Measurements from ENCODE around the gene ZNF280A.

ZNF280A gene

DNA sequence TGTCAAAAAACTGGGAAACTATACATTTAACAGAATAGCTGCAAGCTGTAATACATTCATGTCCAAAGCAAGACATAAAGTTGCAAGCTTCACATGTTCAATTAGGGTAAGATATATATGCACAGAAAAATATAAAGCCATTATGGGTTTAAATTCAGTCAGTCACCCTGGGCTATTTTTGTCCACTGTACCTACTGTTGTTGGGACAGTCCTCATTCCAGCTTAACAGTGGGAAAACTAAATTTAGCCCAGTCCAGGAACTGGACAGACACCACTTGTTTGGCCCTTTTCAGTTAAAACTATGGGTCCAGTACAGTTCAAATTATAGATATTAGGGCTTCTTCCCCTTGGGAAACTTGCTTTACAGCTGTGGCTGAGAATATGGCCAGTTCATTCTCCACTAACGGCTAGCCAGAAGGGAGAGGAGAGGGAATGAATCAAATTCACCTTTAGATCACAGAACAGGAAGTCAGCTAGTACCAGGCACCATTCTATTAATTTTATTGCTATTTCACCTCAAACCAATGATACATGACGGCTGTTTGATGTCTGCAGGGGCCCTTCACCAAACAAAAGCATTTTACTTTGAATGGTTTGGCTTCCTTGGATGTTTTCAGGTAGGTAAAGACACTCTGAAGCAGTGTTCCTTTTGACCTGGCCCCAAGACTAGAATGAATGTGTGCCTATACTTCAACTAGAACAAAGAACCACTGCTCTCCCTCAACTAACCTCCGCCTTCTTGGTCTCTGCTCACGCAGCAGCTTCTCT lies 33.8 kb downstream of the ZNF280A start:
- in situ Hi-C loops (cut with HindIII; ENCODE audit: low sequenced_read_pairs) = no loop called here
- no peak for DNase-seq (ENCODE audit: low read depth)
- no peak overlapping the region for H3K4me3 ChIP-seq (ENCODE audit: low read depth, low read length)
- TF ChIP-seq, protein P1, sequence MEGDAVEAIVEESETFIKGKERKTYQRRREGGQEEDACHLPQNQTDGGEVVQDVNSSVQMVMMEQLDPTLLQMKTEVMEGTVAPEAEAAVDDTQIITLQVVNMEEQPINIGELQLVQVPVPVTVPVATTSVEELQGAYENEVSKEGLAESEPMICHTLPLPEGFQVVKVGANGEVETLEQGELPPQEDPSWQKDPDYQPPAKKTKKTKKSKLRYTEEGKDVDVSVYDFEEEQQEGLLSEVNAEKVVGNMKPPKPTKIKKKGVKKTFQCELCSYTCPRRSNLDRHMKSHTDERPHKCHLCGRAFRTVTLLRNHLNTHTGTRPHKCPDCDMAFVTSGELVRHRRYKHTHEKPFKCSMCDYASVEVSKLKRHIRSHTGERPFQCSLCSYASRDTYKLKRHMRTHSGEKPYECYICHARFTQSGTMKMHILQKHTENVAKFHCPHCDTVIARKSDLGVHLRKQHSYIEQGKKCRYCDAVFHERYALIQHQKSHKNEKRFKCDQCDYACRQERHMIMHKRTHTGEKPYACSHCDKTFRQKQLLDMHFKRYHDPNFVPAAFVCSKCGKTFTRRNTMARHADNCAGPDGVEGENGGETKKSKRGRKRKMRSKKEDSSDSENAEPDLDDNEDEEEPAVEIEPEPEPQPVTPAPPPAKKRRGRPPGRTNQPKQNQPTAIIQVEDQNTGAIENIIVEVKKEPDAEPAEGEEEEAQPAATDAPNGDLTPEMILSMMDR (IDR thresholded peaks at IDR 0.05; ENCODE audit: low read depth, low read length, missing control alignments) = no peak

DNA sequence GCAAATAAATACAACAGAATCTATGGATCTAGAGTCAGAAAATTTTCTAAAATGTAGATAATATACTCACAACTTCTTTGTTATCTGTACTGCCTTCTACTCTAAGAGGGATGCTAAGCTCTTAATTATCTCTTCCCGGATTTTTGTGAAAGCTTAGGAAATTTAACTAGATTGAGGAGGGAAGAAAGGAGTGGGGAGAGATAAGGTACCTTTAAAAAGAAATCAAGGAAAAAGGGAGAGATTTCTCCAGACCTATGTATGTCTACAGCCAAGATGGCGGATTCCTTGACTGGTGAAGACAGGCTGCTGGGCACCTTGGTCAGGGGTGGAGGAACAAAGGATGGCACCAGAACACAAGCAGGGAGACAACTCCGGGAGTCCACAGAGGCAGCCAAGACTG lies 34.5 kb downstream of the ZNF280A start:
- TF ChIP-seq, protein P1 (IDR thresholded peaks at IDR 0.05; ENCODE audit: low read depth, low read length, missing control alignments) = no peak
- in situ Hi-C loops (cut with HindIII; ENCODE audit: low sequenced_read_pairs) = no loop called here

DNA sequence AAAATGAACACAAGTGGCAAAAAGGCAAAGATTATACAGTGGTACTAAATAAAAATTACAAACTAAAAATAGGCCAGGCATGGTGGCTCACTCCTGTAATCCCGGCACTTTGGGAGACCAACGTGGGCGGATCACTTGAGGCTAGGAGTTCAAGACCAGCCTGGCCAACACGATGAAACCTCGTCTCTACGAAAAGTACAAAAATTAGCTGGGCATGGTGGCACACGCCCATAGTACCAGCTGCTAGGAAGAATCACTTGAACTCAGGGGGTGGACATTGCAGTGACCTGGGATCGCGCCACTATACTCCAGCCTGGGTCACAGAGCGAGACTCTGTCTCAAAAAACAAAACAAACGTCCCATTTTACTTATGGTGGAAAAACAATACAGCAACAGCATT lies 36.0 kb downstream of the ZNF280A start:
- no peak for DNase-seq (ENCODE audit: low read depth)
- in situ Hi-C loops (cut with HindIII; ENCODE audit: low sequenced_read_pairs) = no loop called here
- H3K4me3 ChIP-seq (ENCODE audit: low read depth, low read length) = no peak overlapping the region
- TF ChIP-seq, protein P1 (IDR thresholded peaks at IDR 0.05; ENCODE audit: low read depth, low read length, missing control alignments) = no peak

More for the DNA sequence above, 34.5 kb downstream of the ZNF280A start:
- H3K4me3 ChIP-seq (ENCODE audit: low read depth, low read length) = no peak overlapping the region
- no peak for DNase-seq (ENCODE audit: low read depth)

DNA sequence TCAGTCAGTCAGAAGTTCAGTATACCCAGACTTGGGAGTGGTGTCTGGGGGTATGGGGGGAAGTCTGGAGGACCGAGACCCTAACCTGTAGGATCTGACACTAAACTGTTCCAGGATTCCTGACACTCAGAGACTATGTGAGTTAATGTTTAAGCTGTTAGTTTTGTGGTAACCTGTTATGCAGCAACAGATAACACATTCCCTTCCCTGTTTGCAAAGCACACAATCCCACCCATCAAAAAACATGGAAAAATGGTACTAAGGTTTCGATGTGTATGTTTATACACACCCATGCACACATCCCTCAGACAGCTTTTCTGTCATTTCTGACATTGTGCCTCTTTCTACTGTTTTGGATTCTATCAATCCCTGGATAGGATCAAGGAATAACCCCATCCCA lies 39.1 kb downstream of the ZNF280A start:
- in situ Hi-C loops (cut with HindIII; ENCODE audit: low sequenced_read_pairs) = no loop called here
- no peak for DNase-seq (ENCODE audit: low read depth)
- no peak overlapping the region for H3K4me3 ChIP-seq (ENCODE audit: low read depth, low read length)
- TF ChIP-seq, protein P1 (IDR thresholded peaks at IDR 0.05; ENCODE audit: low read depth, low read length, missing control alignments) = no peak

DNA sequence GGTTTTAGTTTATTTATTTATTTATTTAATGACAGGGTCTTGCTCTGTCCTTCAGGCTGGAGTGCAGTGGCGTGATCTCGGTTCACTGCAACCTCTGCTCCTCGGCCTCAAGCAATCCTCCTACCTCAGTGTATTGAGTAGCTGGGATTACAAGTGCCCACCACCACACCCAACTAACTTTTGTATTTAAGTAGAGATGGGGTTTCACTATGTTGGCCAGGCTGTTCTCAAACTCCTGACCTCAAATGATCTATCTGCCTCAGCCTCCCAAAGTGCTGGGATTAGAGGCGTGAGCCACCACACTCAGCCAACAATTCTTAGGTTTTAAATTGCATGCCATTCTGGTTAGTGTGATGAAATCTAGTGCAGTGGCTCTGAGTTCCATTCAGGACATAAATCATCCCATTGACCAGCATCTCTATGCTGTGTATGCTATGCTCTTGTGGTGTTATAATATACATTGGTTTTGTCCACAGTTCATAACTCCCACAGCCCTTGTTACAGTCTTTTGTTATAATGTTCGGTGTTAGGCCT lies 40.0 kb downstream of the ZNF280A start:
- DNase-seq (ENCODE audit: low read depth) = no peak
- TF ChIP-seq, protein P1 (IDR thresholded peaks at IDR 0.05; ENCODE audit: low read depth, low read length, missing control alignments) = no peak
- in situ Hi-C loops (cut with HindIII; ENCODE audit: low sequenced_read_pairs) = no loop called here
- no peak overlapping the region for H3K4me3 ChIP-seq (ENCODE audit: low read depth, low read length)

DNA sequence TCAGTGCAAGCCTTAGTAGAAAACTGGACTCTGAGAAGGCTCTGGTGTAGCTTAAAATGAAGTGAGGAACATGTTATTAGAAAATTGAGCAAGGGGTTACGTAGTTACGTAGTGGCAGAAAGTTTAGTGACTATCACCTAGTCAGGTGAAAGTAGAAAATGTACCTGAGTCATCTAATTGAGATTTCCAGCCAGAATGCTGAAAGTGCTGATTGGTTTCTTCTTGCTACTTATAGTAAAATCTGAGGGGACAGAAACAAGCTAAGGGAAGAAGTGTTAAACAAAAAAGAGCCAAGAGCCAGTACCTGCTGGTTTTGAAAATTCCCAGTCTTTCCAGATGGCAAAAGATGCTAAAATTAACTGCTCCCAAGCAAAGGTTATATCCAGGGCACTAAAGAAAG lies 41.0 kb downstream of the ZNF280A start:
- no peak for DNase-seq (ENCODE audit: low read depth)
- TF ChIP-seq, protein P1 (IDR thresholded peaks at IDR 0.05; ENCODE audit: low read depth, low read length, missing control alignments) = no peak
- in situ Hi-C loops (cut with HindIII; ENCODE audit: low sequenced_read_pairs) = no loop called here
- H3K4me3 ChIP-seq (ENCODE audit: low read depth, low read length) = no peak overlapping the region
